Measurements from ENCODE around the gene EFEMP2.

EFEMP2 gene

GRCh38 chr11:65817835-65818680, 54.5 kb downstream of the EFEMP2 start:
- peak; percentile 90 for DNase-seq

DNA sequence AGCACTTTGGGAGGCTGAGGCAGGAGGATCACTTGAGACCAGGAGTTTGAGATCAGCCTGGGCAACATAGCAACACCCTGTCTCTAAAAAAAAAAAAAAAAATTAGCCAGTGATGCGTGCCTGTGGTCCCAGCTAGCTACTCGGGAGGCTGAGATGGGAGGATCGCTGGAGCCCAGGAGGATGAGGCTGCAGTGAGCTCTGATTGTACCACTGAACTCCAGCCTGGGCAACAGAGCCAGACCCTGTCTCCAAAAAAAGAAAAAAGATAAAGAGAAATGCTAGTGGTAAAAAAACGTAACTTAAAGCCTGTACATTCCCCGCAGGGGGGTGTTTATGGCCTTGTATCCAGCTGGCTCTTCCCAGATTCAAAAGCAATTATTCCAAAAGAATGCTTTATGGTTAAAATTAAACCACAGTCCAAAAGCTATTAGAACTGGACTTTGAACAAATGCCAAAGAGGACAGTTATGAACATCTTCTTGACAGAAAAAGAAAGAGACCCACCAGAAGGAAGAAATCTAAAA, 55.2 kb downstream of the EFEMP2 start:
- DNase-seq: no peak

GRCh38 chr11:65816696-65817095, 55.9 kb downstream of the EFEMP2 start:
- no peak for DNase-seq
